Stimulated activated CD8-positive, alpha-beta memory T cell treated with anti-CD3 and anti-CD28 coated beads, Interleukin-15, amount 100 ng/mL, for 4 hours (primary cell): Measurements from ENCODE around the gene PRR15.

ENCODE experiments used
- DNase-seq, 2 donors: peaks; one replicate each; pipeline ENCODE4 v3.0.0-alpha.2; 2020; ENCODE audit warnings: low read depth in 2 of 2

Gene PRR15

DNA sequence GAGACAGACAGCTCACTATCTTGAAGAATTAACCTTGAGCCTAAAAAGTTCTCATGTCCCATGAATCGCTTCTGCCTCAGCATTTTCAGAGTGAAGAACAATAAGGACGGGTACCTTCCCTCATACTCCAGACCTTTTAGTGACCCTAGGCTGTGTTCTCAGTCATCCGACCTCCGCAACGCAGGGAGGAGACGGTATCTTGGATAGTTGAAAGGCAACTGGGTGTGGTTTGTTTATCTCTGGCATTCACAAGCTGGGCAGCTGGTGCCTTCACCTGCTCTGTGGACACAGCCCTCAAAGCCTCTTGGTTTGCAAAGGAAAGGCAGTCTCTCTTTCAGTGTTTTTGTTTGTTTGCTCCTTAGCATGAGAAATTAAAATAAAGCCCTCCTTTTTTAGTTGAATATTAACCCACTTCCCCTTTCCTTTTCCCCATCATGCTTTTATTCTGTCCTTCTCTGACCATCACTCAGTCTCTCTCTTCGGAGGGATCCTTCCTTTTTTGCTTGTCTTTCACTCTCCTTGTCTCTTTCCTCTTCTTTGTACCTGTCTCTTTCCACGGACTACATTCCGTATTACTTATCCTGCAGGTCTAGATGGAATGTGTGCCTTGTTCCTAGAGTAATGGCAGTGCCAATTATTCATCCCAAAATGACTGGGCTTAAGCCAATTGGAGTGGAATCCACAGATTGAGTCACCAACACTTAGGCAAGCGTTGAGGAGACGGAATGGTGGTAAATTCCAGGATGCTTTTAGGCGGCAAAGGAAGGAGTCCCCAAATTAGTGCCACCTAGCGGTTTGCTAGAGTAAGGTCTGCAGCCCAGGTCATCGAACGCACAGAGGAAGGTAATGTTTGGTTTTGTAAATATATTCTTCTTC lies 45.8 kb downstream of the PRR15 start:
- DNase-seq: no peak

GRCh38 chr7:29610086-29610485 lies 46.5 kb downstream of the PRR15 start:
- DNase-seq: no peak

- no peak for DNase-seq
These were observed 48.4 kb downstream of the PRR15 start for GRCh38 chr7:29611941-29612544.

- no peak for DNase-seq
These were observed 49.0 kb downstream of the PRR15 start for GRCh38 chr7:29612596-29612995.

DNA sequence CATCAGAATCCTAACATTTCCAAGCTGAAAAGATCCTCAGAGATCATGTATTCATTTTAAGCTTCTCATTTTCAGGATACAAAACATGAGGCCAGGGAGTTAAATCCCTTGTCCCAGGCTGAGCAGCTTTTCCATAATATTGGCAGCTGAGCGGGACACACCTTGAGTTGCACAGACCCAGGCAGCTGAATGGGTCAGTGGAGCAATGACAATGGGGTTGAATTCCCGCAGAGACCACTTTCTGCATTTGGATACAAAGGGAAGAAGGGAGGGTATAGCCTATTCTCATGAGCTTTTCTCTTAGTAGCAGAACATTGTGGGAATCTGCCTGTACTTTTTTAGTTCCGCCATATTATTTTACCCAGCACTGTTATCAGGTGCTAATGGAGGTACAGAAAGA lies 49.5 kb downstream of the PRR15 start:
- no peak for DNase-seq

DNA sequence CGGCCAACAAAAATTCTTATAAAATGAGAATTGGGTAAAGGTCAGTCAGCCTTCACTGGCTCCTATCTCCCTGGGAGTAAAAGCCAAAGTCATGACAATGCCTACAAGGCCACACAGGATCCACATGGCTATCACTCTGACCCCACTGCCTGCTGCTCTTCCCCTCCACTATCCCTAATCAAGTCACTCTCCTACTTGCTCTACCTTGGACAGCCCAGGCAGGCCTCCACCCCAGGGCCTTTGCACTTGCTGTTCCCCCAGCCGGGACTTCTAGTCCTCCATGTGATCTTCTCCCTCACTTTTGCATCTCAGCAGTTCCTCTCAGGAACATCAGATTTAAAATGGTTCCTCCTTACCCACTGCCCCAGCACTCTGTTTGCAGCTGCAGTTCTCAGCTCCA lies 50.6 kb downstream of the PRR15 start:
- no peak for DNase-seq
